Neural cell (in vitro differentiated cells): ENCODE data around the gene NUTF2.

Experiments
- CTCF ChIP-seq: fragments of 450-650 bp; IDR thresholded peaks from 2 replicates; pipeline ENCODE4 v1.5.1; 2014; ENCODE audit warnings: antibody characterized with exemption, mild to moderate bottlenecking, moderate library complexity; ENCODE audit not compliant: poor library complexity, severe bottlenecking
- EP300 ChIP-seq: fragments of 450-650 bp; conservative IDR thresholded peaks from 2 replicates; pipeline ENCODE4 v1.6.1; 2014; ENCODE audit warnings: antibody characterized with exemption, mild to moderate bottlenecking, moderate library complexity; ENCODE audit not compliant: poor library complexity, severe bottlenecking
- EZH2 ChIP-seq: fragments of 200-600, 300-800 bp; shearing (Covaris generic), sonication (generic); IDR thresholded peaks from 2 replicates; pipeline ENCODE4 v1.6.1; 2014; ENCODE audit warnings: antibody characterized with exemption, low read length, borderline replicate concordance, mild to moderate bottlenecking; ENCODE audit not compliant: insufficient read depth, poor library complexity, severe bottlenecking
- POLR2AphosphoS5 ChIP-seq: IDR thresholded peaks from 2 replicates; pipeline ENCODE4 v1.6.1; 2012
- RAD21 ChIP-seq: fragments of 450-650 bp; conservative IDR thresholded peaks from 2 replicates; pipeline ENCODE4 v1.6.1; 2014; ENCODE audit warnings: antibody characterized with exemption, mild to moderate bottlenecking, moderate library complexity
- REST ChIP-seq: IDR thresholded peaks from 2 replicates; pipeline ENCODE4 v1.6.1; 2012; ENCODE audit warnings: borderline replicate concordance

- no peak for TF ChIP-seq EP300
- TF ChIP-seq REST = no peak
- TF ChIP-seq EZH2 = no peak
- no peak for TF ChIP-seq CTCF
- no peak for TF ChIP-seq RAD21
- no peak for TF ChIP-seq POLR2AphosphoS5
Observed at GRCh38 chr16:67871256-67871655, 24.5 kb downstream of the NUTF2 start.
